Measurements from ENCODE around the gene NOVA1. TPM values are rescaled to one million over a fixed set of nuclear protein-coding genes. Genes with fewer than 3 reads are reported as not detected.

NOVA1 gene
- total and polyA plus RNA-seq, 2 of the 13 experiments (the other 11 are each of a cell fraction or from before 2014, with no cell fraction given): 0.13 TPM

DNA sequence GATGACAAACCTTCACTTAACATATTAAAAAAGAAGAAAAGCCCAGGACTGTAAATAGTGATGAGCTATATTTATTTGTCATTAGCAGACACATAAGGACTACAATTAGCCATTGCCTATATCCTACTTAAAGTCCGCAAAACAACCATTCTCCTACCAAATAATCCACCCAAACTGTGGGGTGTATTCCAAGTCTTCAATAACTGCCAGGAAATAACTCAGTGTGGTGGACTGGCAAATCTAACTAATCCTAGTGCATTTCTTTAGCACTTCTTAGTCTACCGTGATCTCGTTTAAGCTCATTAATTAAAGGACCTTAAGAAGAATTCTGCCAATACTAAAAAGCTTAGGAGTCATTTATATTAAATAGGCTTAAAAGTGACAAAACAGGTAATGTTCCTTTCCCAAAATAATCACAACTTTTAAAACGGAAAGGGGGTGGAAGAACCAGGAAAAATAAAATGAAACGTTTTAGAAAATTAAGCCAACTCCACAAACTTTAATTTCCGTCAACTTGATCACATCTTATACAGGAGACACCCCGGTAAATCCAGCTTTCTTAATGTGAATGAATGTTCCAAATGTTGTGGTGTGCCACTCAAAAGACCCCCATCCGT lies 1.8 kb downstream of the NOVA1 start:
- in situ Hi-C loops (cut with HindIII; ENCODE audit: extremely low pct_ligation_motif_present, low pct_unique_long_range_greater_than_20kb): no loop called here
- no peak for ATAC-seq
- H3K36me3 ChIP-seq (replicated peaks in 1 of 2; ENCODE audit: control insufficient read depth in 1 of 2, insufficient read depth in 2 of 2, low read length in 2 of 2): no peaks in the 10 kb centered on the region
- H3K9ac ChIP-seq (ENCODE audit: insufficient read depth, low read depth, low read length): no peak overlapping the region
- H4K20me1 ChIP-seq (ENCODE audit: insufficient read depth, low read length): no peaks in the 10 kb centered on the region
- no TSS peak for BruUV-seq (replicated peaks)
- no peak overlapping the region for H3K4me3 ChIP-seq (replicated peaks in 1 of 3; ENCODE audit: insufficient read depth in 1 of 3, low read depth in 2 of 3, low read length in 3 of 3)
- 41% methylated on average over 8 of the region's 8 CpGs for WGBS (ENCODE audit: low lambda C conversion rate)
- CTCF ChIA-PET (ENCODE audit: low intra/inter-chr PET ratio, low total read pairs): no interaction called here
- DNase-seq (ENCODE audit: low spot score): no peak
- peaks cover 0 to 17% of the 10 kb centered on the region in 2 experiments; a peak in 2 of 5 replicates for H3K27me3 ChIP-seq (ENCODE audit: control insufficient read depth in 1 of 2, insufficient read depth in 2 of 2, low read length in 2 of 2)
- H2AFZ ChIP-seq (ENCODE audit: low read length): no peak overlapping the region
- no peak overlapping the region for H3K27ac ChIP-seq (ENCODE audit: extremely low read length, insufficient read depth, low read length)
- no peaks in the 10 kb centered on the region for H3K79me2 ChIP-seq (ENCODE audit: insufficient read depth, low read length)
- peaks cover 6% of the 10 kb centered on the region for H3K4me1 ChIP-seq (ENCODE audit: insufficient read depth, low read length)
- H3K9me3 ChIP-seq (ENCODE audit: low read length): no peaks in the 10 kb centered on the region
- POLR2A ChIA-PET: no interaction called here
- intact Hi-C loops (cut with micrococcal nuclease; ENCODE audit: unreplicated experiment): no loop called here
- no peak overlapping the region for H3K4me2 ChIP-seq (ENCODE audit: low read depth, low read length)
- TF ChIP-seq ZNF652 (CRISPR knock-in tag; IDR thresholded peaks at IDR 0.05; ENCODE audit: borderline replicate concordance, low read depth) (no peak), ZBTB3 (CRISPR knock-in tag; IDR thresholded peaks at IDR 0.05; ENCODE audit: borderline replicate concordance, low read depth) (no peak)
- no peak for FAIRE-seq

- no peak overlapping the region for H2AFZ ChIP-seq (ENCODE audit: low read length)
- H3K9me3 ChIP-seq (ENCODE audit: low read length): no peaks in the 10 kb centered on the region
- POLR2A ChIA-PET: no interaction called here
- ATAC-seq: no peak
- in situ Hi-C loops (cut with HindIII; ENCODE audit: extremely low pct_ligation_motif_present, low pct_unique_long_range_greater_than_20kb) (no loop called here), intact Hi-C loops (cut with micrococcal nuclease; ENCODE audit: unreplicated experiment) (no loop called here)
- H3K4me2 ChIP-seq (ENCODE audit: low read depth, low read length): no peak overlapping the region
- no TSS peak for BruUV-seq (replicated peaks)
- H3K4me3 ChIP-seq (replicated peaks in 1 of 3; ENCODE audit: insufficient read depth in 1 of 3, low read depth in 2 of 3, low read length in 3 of 3): no peak overlapping the region
- H4K20me1 ChIP-seq (ENCODE audit: insufficient read depth, low read length): no peaks in the 10 kb centered on the region
- no peak for DNase-seq (ENCODE audit: low spot score)
- H3K27ac ChIP-seq (ENCODE audit: extremely low read length, insufficient read depth, low read length): no peak overlapping the region
- no peak for FAIRE-seq
- H3K4me1 ChIP-seq (ENCODE audit: insufficient read depth, low read length): peaks cover 6% of the 10 kb centered on the region
- H3K27me3 ChIP-seq (ENCODE audit: control insufficient read depth in 1 of 2, insufficient read depth in 2 of 2, low read length in 2 of 2): peaks cover 0 to 17% of the 10 kb centered on the region in 2 experiments; a peak in 2 of 5 replicates
- no peaks in the 10 kb centered on the region for H3K79me2 ChIP-seq (ENCODE audit: insufficient read depth, low read length)
- H3K36me3 ChIP-seq (replicated peaks in 1 of 2; ENCODE audit: control insufficient read depth in 1 of 2, insufficient read depth in 2 of 2, low read length in 2 of 2): no peaks in the 10 kb centered on the region
- CTCF ChIA-PET (ENCODE audit: low intra/inter-chr PET ratio, low total read pairs): no interaction called here
- H3K9ac ChIP-seq (ENCODE audit: insufficient read depth, low read depth, low read length): no peak overlapping the region
- under 1% methylated on average over 2 of the region's 2 CpGs for WGBS (ENCODE audit: low lambda C conversion rate)
- TF ChIP-seq DNMT1 (CRISPR knock-in tag; IDR thresholded peaks at IDR 0.05) (no peak), CBX2 (IDR thresholded peaks at IDR 0.05; ENCODE audit: low read depth, low read length) (no peak), CBX2 (CRISPR knock-in tag; IDR thresholded peaks at IDR 0.05; ENCODE audit: low read depth) (no peak), ZNF230 (CRISPR knock-in tag; IDR thresholded peaks at IDR 0.05) (no peak), RXRA (CRISPR knock-in tag; IDR thresholded peaks at IDR 0.05) (no peak), ZNF225 (CRISPR knock-in tag; IDR thresholded peaks at IDR 0.05) (no peak), AGO1 (IDR thresholded peaks at IDR 0.05; ENCODE audit: low read depth, low read length, poor library complexity, severe bottlenecking) (no peak), ZNF598 (CRISPR knock-in tag; IDR thresholded peaks at IDR 0.05; ENCODE audit: borderline replicate concordance) (no peak), ZNF180 (CRISPR knock-in tag; IDR thresholded peaks at IDR 0.05; ENCODE audit: borderline replicate concordance, low read depth) (no peak)
- TF ChIP-seq, protein P1, sequence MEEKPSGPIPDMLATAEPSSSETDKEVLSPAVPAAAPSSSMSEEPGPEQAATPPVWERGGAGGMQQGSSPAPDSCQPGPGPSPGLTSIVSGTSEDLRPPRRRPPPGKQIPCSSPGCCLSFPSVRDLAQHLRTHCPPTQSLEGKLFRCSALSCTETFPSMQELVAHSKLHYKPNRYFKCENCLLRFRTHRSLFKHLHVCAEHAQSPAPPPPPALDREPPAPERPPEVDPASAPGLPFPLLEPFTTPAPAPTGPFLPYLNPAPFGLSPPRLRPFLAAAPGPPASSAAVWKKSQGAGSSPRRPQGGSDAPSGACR (CRISPR knock-in tag; IDR thresholded peaks at IDR 0.05): no peak
- TF ChIP-seq, protein P2, sequence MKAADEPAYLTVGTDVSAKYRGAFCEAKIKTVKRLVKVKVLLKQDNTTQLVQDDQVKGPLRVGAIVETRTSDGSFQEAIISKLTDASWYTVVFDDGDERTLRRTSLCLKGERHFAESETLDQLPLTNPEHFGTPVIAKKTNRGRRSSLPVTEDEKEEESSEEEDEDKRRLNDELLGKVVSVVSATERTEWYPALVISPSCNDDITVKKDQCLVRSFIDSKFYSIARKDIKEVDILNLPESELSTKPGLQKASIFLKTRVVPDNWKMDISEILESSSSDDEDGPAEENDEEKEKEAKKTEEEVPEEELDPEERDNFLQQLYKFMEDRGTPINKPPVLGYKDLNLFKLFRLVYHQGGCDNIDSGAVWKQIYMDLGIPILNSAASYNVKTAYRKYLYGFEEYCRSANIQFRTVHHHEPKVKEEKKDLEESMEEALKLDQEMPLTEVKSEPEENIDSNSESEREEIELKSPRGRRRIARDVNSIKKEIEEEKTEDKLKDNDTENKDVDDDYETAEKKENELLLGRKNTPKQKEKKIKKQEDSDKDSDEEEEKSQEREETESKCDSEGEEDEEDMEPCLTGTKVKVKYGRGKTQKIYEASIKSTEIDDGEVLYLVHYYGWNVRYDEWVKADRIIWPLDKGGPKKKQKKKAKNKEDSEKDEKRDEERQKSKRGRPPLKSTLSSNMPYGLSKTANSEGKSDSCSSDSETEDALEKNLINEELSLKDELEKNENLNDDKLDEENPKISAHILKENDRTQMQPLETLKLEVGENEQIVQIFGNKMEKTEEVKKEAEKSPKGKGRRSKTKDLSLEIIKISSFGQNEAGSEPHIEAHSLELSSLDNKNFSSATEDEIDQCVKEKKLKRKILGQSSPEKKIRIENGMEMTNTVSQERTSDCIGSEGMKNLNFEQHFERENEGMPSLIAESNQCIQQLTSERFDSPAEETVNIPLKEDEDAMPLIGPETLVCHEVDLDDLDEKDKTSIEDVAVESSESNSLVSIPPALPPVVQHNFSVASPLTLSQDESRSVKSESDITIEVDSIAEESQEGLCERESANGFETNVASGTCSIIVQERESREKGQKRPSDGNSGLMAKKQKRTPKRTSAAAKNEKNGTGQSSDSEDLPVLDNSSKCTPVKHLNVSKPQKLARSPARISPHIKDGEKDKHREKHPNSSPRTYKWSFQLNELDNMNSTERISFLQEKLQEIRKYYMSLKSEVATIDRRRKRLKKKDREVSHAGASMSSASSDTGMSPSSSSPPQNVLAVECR (CRISPR knock-in tag; IDR thresholded peaks at IDR 0.05; ENCODE audit: borderline replicate concordance): no peak
Measured at GRCh38 chr14:26594756-26595545, 2.9 kb downstream of the NOVA1 start.
